ACC112 (cell line): ENCODE measurements around the gene COBL.

Source experiments
- H2AFZ ChIP-seq: fragments of 200-600 bp; sonication (generic); one replicate; pipeline ENCODE4 v1.6.0; 2017; ENCODE audit warnings: antibody characterized with exemption, low read length; ENCODE audit not compliant: unreplicated experiment
- H3K27ac ChIP-seq: fragments of 200-600 bp; sonication (generic); 2 replicates; pipeline ENCODE4 v1.5.1; 2014; ENCODE audit warnings: low read depth, mild to moderate bottlenecking, antibody characterized with exemption, low read length, moderate library complexity
- H3K27me3 ChIP-seq: fragments of 200-600 bp; sonication (generic); 2 replicates; pipeline ENCODE4 v1.6.1; 2014; ENCODE audit warnings: mild to moderate bottlenecking, antibody characterized with exemption, low read length, moderate library complexity, mixed read lengths; ENCODE audit not compliant: insufficient read depth
- H3K36me3 ChIP-seq: fragments of 200-600 bp; sonication (generic); 2 replicates; pipeline ENCODE4 v1.6.1; 2016; ENCODE audit warnings: mild to moderate bottlenecking, antibody characterized with exemption, low read length, moderate library complexity, mixed read lengths; ENCODE audit not compliant: insufficient read depth
- H3K4me1 ChIP-seq: fragments of 200-600 bp; sonication (generic); one replicate; pipeline ENCODE4 v1.6.1; 2016; ENCODE audit warnings: low read length, mixed read lengths; ENCODE audit not compliant: insufficient read depth, unreplicated experiment, control insufficient read depth
- H3K4me3 ChIP-seq: fragments of 200-600 bp; sonication (generic); 2 replicates; pipeline ENCODE4 v1.5.1; 2014; ENCODE audit warnings: mild to moderate bottlenecking, low read depth, low read length
- H3K79me2 ChIP-seq: fragments of 200-600 bp; sonication (generic); one replicate; pipeline ENCODE4 v1.6.0; 2016; ENCODE audit warnings: low read length; ENCODE audit not compliant: control insufficient read depth, unreplicated experiment, insufficient read depth

Gene COBL

GRCh38 chr7:51187941-51188340, 128.7 kb downstream of the COBL start:
- H3K79me2 ChIP-seq = no peaks in the 10 kb centered on the region
- no peak overlapping the region for H2AFZ ChIP-seq
- no peak overlapping the region for H3K27ac ChIP-seq
- H3K4me1 ChIP-seq = no peaks in the 10 kb centered on the region
- H3K4me3 ChIP-seq = no peak overlapping the region
- peaks cover 30% of the 10 kb centered on the region for H3K27me3 ChIP-seq
- H3K36me3 ChIP-seq = no peaks in the 10 kb centered on the region

- peaks cover 39% of the 10 kb centered on the region for H3K27me3 ChIP-seq
- H3K27ac ChIP-seq = no peak overlapping the region
- H3K4me3 ChIP-seq = no peak overlapping the region
- H2AFZ ChIP-seq = no peak overlapping the region
- H3K79me2 ChIP-seq = no peaks in the 10 kb centered on the region
- H3K36me3 ChIP-seq = no peaks in the 10 kb centered on the region
- H3K4me1 ChIP-seq = no peaks in the 10 kb centered on the region
These were observed 130.1 kb downstream of the COBL start for GRCh38 chr7:51186531-51186930.

- no peaks in the 10 kb centered on the region for H3K79me2 ChIP-seq
These were observed 133.9 kb downstream of the COBL start for GRCh38 chr7:51182636-51183166.

GRCh38 chr7:51180092-51180491, 136.5 kb downstream of the COBL start:
- Histone ChIP-seq H2AFZ (no peak overlapping the region), H3K27ac (no peak overlapping the region), H3K36me3 (no peaks in the 10 kb centered on the region), H3K4me3 (no peak overlapping the region), H3K4me1 (no peaks in the 10 kb centered on the region), H3K79me2 (no peaks in the 10 kb centered on the region), H3K27me3 (peaks cover 80% of the 10 kb centered on the region)

More at GRCh38 chr7:51182636-51183166, 133.9 kb downstream of the COBL start:
- Histone ChIP-seq H3K4me1 (no peaks in the 10 kb centered on the region), H2AFZ (no peak overlapping the region), H3K4me3 (no peak overlapping the region), H3K27ac (no peak overlapping the region), H3K27me3 (peaks cover 72% of the 10 kb centered on the region), H3K36me3 (no peaks in the 10 kb centered on the region)

GRCh38 chr7:51175992-51176388, 140.6 kb downstream of the COBL start:
- no peaks in the 10 kb centered on the region for H3K36me3 ChIP-seq
- no peak overlapping the region for H2AFZ ChIP-seq
- H3K79me2 ChIP-seq = no peaks in the 10 kb centered on the region
- H3K27me3 ChIP-seq = peaks cover 85% of the 10 kb centered on the region
- no peak overlapping the region for H3K27ac ChIP-seq
- no peak overlapping the region for H3K4me3 ChIP-seq
- H3K4me1 ChIP-seq = no peaks in the 10 kb centered on the region

GRCh38 chr7:51175316-51175991, 141.2 kb downstream of the COBL start:
- H3K27me3 ChIP-seq = peaks cover 83% of the 10 kb centered on the region
- H3K79me2 ChIP-seq = no peaks in the 10 kb centered on the region
- H3K4me3 ChIP-seq = no peak overlapping the region
- H3K27ac ChIP-seq = no peak overlapping the region
- no peak overlapping the region for H2AFZ ChIP-seq
- H3K36me3 ChIP-seq = no peaks in the 10 kb centered on the region
- H3K4me1 ChIP-seq = no peaks in the 10 kb centered on the region

- Histone ChIP-seq H3K4me3 (no peak overlapping the region), H3K36me3 (no peaks in the 10 kb centered on the region), H3K79me2 (no peaks in the 10 kb centered on the region), H3K4me1 (no peaks in the 10 kb centered on the region), H2AFZ (no peak overlapping the region), H3K27ac (no peak overlapping the region), H3K27me3 (peaks cover 64% of the 10 kb centered on the region)
These were observed 151.3 kb downstream of the COBL start for GRCh38 chr7:51165337-51165736.

GRCh38 chr7:51162724-51163329, 153.8 kb downstream of the COBL start:
- H3K4me1 ChIP-seq = no peaks in the 10 kb centered on the region
- H3K4me3 ChIP-seq = no peak overlapping the region
- no peaks in the 10 kb centered on the region for H3K79me2 ChIP-seq
- H3K36me3 ChIP-seq = no peaks in the 10 kb centered on the region
- H3K27me3 ChIP-seq = peaks cover 45% of the 10 kb centered on the region
- H3K27ac ChIP-seq = no peak overlapping the region
- H2AFZ ChIP-seq = no peak overlapping the region

GRCh38 chr7:51161937-51162336, 154.7 kb downstream of the COBL start:
- Histone ChIP-seq H3K27me3 (peaks cover 40% of the 10 kb centered on the region), H3K79me2 (no peaks in the 10 kb centered on the region), H3K27ac (no peak overlapping the region), H3K4me1 (no peaks in the 10 kb centered on the region), H3K4me3 (no peak overlapping the region), H3K36me3 (no peaks in the 10 kb centered on the region), H2AFZ (no peak overlapping the region)

GRCh38 chr7:51160990-51161615, 155.5 kb downstream of the COBL start:
- Histone ChIP-seq H3K27me3 (peaks cover 37% of the 10 kb centered on the region), H3K79me2 (no peaks in the 10 kb centered on the region), H3K4me3 (no peak overlapping the region), H3K4me1 (no peaks in the 10 kb centered on the region), H3K27ac (no peak overlapping the region), H2AFZ (no peak overlapping the region), H3K36me3 (no peaks in the 10 kb centered on the region)

- H2AFZ ChIP-seq = no peak overlapping the region
- H3K27ac ChIP-seq = no peak overlapping the region
- H3K79me2 ChIP-seq = no peaks in the 10 kb centered on the region
These were observed 156.2 kb downstream of the COBL start for GRCh38 chr7:51160411-51160810.

More at GRCh38 chr7:51160411-51160810, 156.2 kb downstream of the COBL start:
- H3K27me3 ChIP-seq = peaks cover 36% of the 10 kb centered on the region
- no peaks in the 10 kb centered on the region for H3K4me1 ChIP-seq
- H3K4me3 ChIP-seq = no peak overlapping the region
- no peaks in the 10 kb centered on the region for H3K36me3 ChIP-seq
